Adrenal gland (tissue), 5 donors: Measurements from ENCODE around the gene GLCE.

ENCODE experiments used
- CTCF ChIP-seq, 6 experiments: fragments of 450-650 bp in 4 of 6; fragments of 200-600 bp in 2 of 6; sonication (generic) in 1 of 6; IDR thresholded peaks; 1 replicate in 5 of 6; 2 replicates in 1 of 6; pipeline versions ENCODE4 v1.5.1 to v1.8.0; 2016 to 2021; ENCODE audit warnings: antibody characterized with exemption in 6 of 6, mild to moderate bottlenecking in 2 of 6, moderate library complexity in 1 of 6
- POLR2A ChIP-seq, 2 donors: fragments of 450-650 bp; IDR thresholded peaks; one replicate each; pipeline ENCODE4 v1.6.1; 2017; ENCODE audit warnings: antibody characterized with exemption in 2 of 2, mild to moderate bottlenecking in 2 of 2, moderate library complexity in 1 of 2
- donor health status: DM: no; HTN: no; CAD: no.

- TF ChIP-seq CTCF (IDR thresholded peaks at IDR 0.05) (no peak), POLR2A (IDR thresholded peaks at IDR 0.05) (no peak)
Measured at GRCh38 chr15:69302929-69303328, 142.5 kb downstream of the GLCE start.
